Breast epithelium (tissue), 3 donors: ENCODE data around the gene TMEM117.

Experiments
- CTCF ChIP-seq, 3 donors: fragments of 450-650 bp; IDR thresholded peaks; one replicate each; pipeline ENCODE4 v1.5.1; 2016 to 2017; ENCODE audit warnings: antibody characterized with exemption in 3 of 3, mild to moderate bottlenecking in 3 of 3, moderate library complexity in 3 of 3
- POLR2A ChIP-seq: fragments of 450-650 bp; IDR thresholded peaks from one replicate; pipeline ENCODE4 v1.6.1; 2016; ENCODE audit warnings: antibody characterized with exemption, mild to moderate bottlenecking, moderate library complexity

GRCh38 chr12:43981726-43982125 lies 145.8 kb downstream of the TMEM117 start:
- TF ChIP-seq POLR2A (no peak), CTCF (IDR thresholded peaks at IDR 0.05) (no peak)
